Liver (tissue), 9 donors: ENCODE measurements around the gene NCAM1. TPM values are rescaled to one million over a fixed set of nuclear protein-coding genes. Genes with fewer than 3 reads are reported as not detected.
"Not testable (repeated sequence)": the region's sequence is repeated elsewhere in the genome, so short reads cannot be mapped to it uniquely, and the experiment has no call there.

Experiments used
- DNase-seq: peaks from one replicate; pipeline ENCODE4 v3.0.0-alpha.2; 2017; ENCODE audit warnings: low spot score
- H3K27ac ChIP-seq, 2 donors: one replicate each; pipeline ENCODE4 v1.7.0; 2013; ENCODE audit warnings: inconsistent platforms in 2 of 2, low read length in 2 of 2, control low read depth in 1 of 2, low read depth in 1 of 2, mild to moderate bottlenecking in 1 of 2
- H3K27me3 ChIP-seq, 4 donors: one replicate each; pipeline versions ENCODE4 v1.6.1 to v1.7.0; 2013; ENCODE audit warnings: low read length in 3 of 4, inconsistent platforms in 1 of 4, mild to moderate bottlenecking in 1 of 4, moderate library complexity in 1 of 4; ENCODE audit not compliant: control insufficient read depth in 4 of 4, insufficient read depth in 4 of 4
- H3K36me3 ChIP-seq, 4 donors: one replicate each; pipeline versions ENCODE4 v1.6.1 to v1.7.0; 2013; ENCODE audit warnings: low read length in 3 of 4, mild to moderate bottlenecking in 3 of 4, low read depth in 1 of 4, moderate library complexity in 1 of 4; ENCODE audit not compliant: control insufficient read depth in 4 of 4, insufficient read depth in 3 of 4
- H3K4me1 ChIP-seq, 4 donors: one replicate each; pipeline versions ENCODE4 v1.6.1 to v1.7.0; 2013; ENCODE audit warnings: low read length in 3 of 4, mild to moderate bottlenecking in 3 of 4, moderate library complexity in 1 of 4; ENCODE audit not compliant: control insufficient read depth in 4 of 4, insufficient read depth in 4 of 4
- H3K4me3 ChIP-seq, 3 donors: one replicate each; pipeline versions ENCODE4 v1.6.1 to v1.7.0; 2013; ENCODE audit warnings: low read length in 3 of 3, control low read depth in 1 of 3, low read depth in 1 of 3, mild to moderate bottlenecking in 1 of 3
- H3K9ac ChIP-seq, 2 donors: one replicate each; pipeline ENCODE4 v1.7.0; 2013; ENCODE audit warnings: low read length in 2 of 2, mild to moderate bottlenecking in 2 of 2, moderate library complexity in 2 of 2, control low read depth in 1 of 2, low read depth in 1 of 2
- H3K9me3 ChIP-seq, 4 donors: one replicate each; pipeline versions ENCODE4 v1.6.1 to v1.7.0; 2013; ENCODE audit warnings: low read length in 3 of 4; ENCODE audit not compliant: control insufficient read depth in 4 of 4
- ATF3 ChIP-seq: IDR thresholded peaks from 2 replicates; pipeline ENCODE4 v1.6.1; 2016; ENCODE audit warnings: antibody characterized with exemption
- CTCF ChIP-seq: fragments of 150-350 bp; IDR thresholded peaks from 2 replicates; pipeline ENCODE4 v1.5.1; 2017; ENCODE audit warnings: improper control_type of control experiment, low read depth, low read length; ENCODE audit not compliant: missing input control
- FOXA2 ChIP-seq: IDR thresholded peaks from 2 replicates; pipeline ENCODE4 v1.6.1; 2016; ENCODE audit warnings: antibody characterized with exemption
- MAX ChIP-seq: IDR thresholded peaks from 2 replicates; pipeline ENCODE4 v1.6.1; 2016; ENCODE audit warnings: antibody characterized with exemption
- NR2F2 ChIP-seq: IDR thresholded peaks from 2 replicates; pipeline ENCODE4 v1.6.1; 2016; ENCODE audit warnings: antibody characterized with exemption
- RXRA ChIP-seq, 2 donors: IDR thresholded peaks; 2 replicates each; pipeline ENCODE4 v1.6.1; 2017 to 2018; ENCODE audit warnings: antibody characterized with exemption in 2 of 2, mild to moderate bottlenecking in 1 of 2
- SP1 ChIP-seq: IDR thresholded peaks from 2 replicates; pipeline ENCODE4 v1.6.1; 2018; ENCODE audit warnings: antibody characterized with exemption, mild to moderate bottlenecking
- TAF1 ChIP-seq: conservative IDR thresholded peaks from 2 replicates; pipeline ENCODE4 v1.6.1; 2016; ENCODE audit warnings: antibody characterized with exemption, mild to moderate bottlenecking
- ZBTB33 ChIP-seq: IDR thresholded peaks from 2 replicates; pipeline ENCODE4 v1.6.1; 2016; ENCODE audit warnings: antibody characterized with exemption
- WGBS: extraction: QIAGEN DNeasy Blood & Tissue Kit; methylation state at CpG from one replicate; pipeline ENCODE4 v1.1.7; 2013; 5-methylcytosine and 5-hydroxymethylcytosine counted together
- polyA plus RNA-seq, 2 donors: library from polyadenylated mRNA; stranded (reverse) in 1 of 2; unstranded in 1 of 2; fragments of 200-250 nt in 1 of 2; fragments of >200 nt in 1 of 2; fragmentation: Nextera tagmentation in 1 of 2; extraction: Ambion mirVana in 1 of 2; gene quantifications; one replicate each; pipeline versions ENCODE4 v1.2.1 to v1.2.3, GENCODE V29; 2013 to 2015
- total RNA-seq, 2 donors: library from RNA; depleted of rRNA; stranded (reverse); fragments of >200 nt; gene quantifications; one replicate each; pipeline ENCODE4 v1.2.3, GENCODE V29; 2014
- donor health status: healthy.
- donor health status: healthy.
- donor health status: healthy.
- donor health status: healthy.
- donor health status: healthy.

NCAM1 gene
- total and polyA plus RNA-seq, 4 donors: 0.65 to 2.1 (median 0.88) TPM

GRCh38 chr11:113296447-113297205 lies 335.4 kb downstream of the NCAM1 start:
- H3K4me3 ChIP-seq: no peak overlapping the region
- 88% methylated on average over 2 of the region's 2 CpGs for WGBS
- no peak overlapping the region for H3K27ac ChIP-seq
- H3K9me3 ChIP-seq: no peaks in the 10 kb centered on the region
- no peaks in the 10 kb centered on the region for H3K4me1 ChIP-seq
- H3K9ac ChIP-seq: no peak overlapping the region
- no peak for DNase-seq
- no peak for TF ChIP-seq CTCF
- no peak for TF ChIP-seq ZBTB33
- TF ChIP-seq NR2F2: peak; percentile 56
- peak; percentile 18 for TF ChIP-seq SP1
- peak; percentile 67 to 71 for TF ChIP-seq RXRA (IDR thresholded peaks at IDR 0.05)
- H3K27me3 ChIP-seq: no peaks in the 10 kb centered on the region
- H3K36me3 ChIP-seq: no peaks in the 10 kb centered on the region

- H3K9me3 ChIP-seq, H3K27me3 ChIP-seq, H3K4me1 ChIP-seq, DNase-seq, H3K36me3 ChIP-seq, H3K27ac ChIP-seq, H3K4me3 ChIP-seq, H3K9ac ChIP-seq: not testable (repeated sequence)
- 91% methylated on average over 3 of the region's 3 CpGs for WGBS
These were observed 337.3 kb downstream of the NCAM1 start for GRCh38 chr11:113298496-113298895.

- no peaks in the 10 kb centered on the region for H3K4me1 ChIP-seq
- H3K27me3 ChIP-seq: no peaks in the 10 kb centered on the region
- no peaks in the 10 kb centered on the region for H3K36me3 ChIP-seq
- no peak for DNase-seq
- no peak overlapping the region for H3K4me3 ChIP-seq
- TF ChIP-seq NR2F2 (no peak), CTCF (no peak), FOXA2 (no peak), TAF1 (no peak), SP1 (no peak), MAX (no peak), ATF3 (no peak)
- no peak overlapping the region for H3K9ac ChIP-seq
- no peaks in the 10 kb centered on the region for H3K9me3 ChIP-seq
- no peak overlapping the region for H3K27ac ChIP-seq
These were observed 343.7 kb downstream of the NCAM1 start for GRCh38 chr11:113304916-113305315.
